ENCODE results near the gene IP6K1.

IP6K1 gene

DNA sequence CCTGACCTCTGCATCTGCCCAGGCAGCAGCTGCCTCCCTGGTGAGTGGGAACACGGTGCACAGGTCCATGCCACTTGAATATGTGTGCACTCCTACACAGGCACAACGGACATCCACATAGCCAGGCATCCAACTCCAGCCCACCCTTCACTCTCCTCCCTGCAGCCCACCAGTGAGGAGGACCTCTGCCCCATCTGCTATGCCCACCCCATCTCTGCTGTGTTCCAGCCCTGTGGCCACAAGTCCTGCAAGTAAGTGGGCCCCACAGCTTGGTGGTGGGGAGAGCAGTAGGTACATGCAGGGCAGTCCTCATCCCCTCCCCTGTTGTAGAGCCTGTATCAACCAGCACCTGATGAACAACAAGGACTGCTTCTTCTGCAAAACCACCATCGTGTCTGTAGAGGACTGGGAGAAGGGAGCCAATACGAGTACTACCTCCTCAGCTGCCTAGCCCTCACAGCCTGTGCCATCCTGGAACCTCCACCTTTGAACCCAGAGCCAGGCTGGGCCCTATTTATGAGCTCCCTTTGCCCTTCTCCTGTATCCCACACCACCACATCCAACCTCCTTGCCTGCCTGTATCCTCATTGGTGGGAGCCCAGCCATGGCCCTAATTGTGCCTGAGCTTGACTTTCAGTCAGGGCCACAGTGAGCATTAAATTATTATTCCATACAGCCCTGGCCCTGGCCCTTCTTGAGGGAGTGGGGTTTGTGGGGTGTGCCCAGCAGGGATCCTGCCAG, 65.3 kb downstream of the IP6K1 start:
- H3K9ac ChIP-seq (ENCODE audit: low read length in 5 of 5), result peak overlapping the region in 1 of 5 donors; percentile 14
- peaks cover 8 to 52% (median 41%) of the 10 kb centered on the region in 5 donors for H3K4me1 ChIP-seq (ENCODE audit: control insufficient read depth in 5 of 5, insufficient read depth in 5 of 5, low read length in 5 of 5)
- peaks cover 0 to 35% (median 31%) of the 10 kb centered on the region in 5 donors for H3K36me3 ChIP-seq (ENCODE audit: control insufficient read depth in 5 of 5, insufficient read depth in 5 of 5, low read length in 5 of 5)
- H3K27me3 ChIP-seq (ENCODE audit: control insufficient read depth in 5 of 5, insufficient read depth in 4 of 5, low read length in 5 of 5), result peaks cover 0 to 2% (median 0%) of the 10 kb centered on the region in 5 donors
- no peak overlapping the region for H3K4me3 ChIP-seq (ENCODE audit: low read depth in 1 of 5, low read length in 5 of 5)
- no peaks in the 10 kb centered on the region for H3K9me3 ChIP-seq (ENCODE audit: control insufficient read depth in 5 of 5, low read length in 5 of 5)
- no peak overlapping the region for H3K27ac ChIP-seq (ENCODE audit: low read depth, low read length)

GRCh38 chr3:49719214-49719884, 67.0 kb downstream of the IP6K1 start, which contains the start of gene AMIGO3:
TSS of gene AMIGO3 (minus strand) at chr3:49719684. CDS start at chr3:49719465, 219 bp downstream.
- peak within 1 kb of the TSS in 3 of 5 donors; percentile 56 to 72 (median 67) for H3K9ac ChIP-seq (ENCODE audit: low read length in 5 of 5)
- peaks cover 0 to 42% (median 36%) of the 10 kb centered on the region in 5 donors for H3K36me3 ChIP-seq (ENCODE audit: control insufficient read depth in 5 of 5, insufficient read depth in 5 of 5, low read length in 5 of 5)
- peaks cover 0 to 2% (median 0%) of the 10 kb centered on the region in 5 donors for H3K27me3 ChIP-seq (ENCODE audit: control insufficient read depth in 5 of 5, insufficient read depth in 4 of 5, low read length in 5 of 5)
- no peaks in the 10 kb centered on the region for H3K9me3 ChIP-seq (ENCODE audit: control insufficient read depth in 5 of 5, low read length in 5 of 5)
- H3K4me3 ChIP-seq (ENCODE audit: low read depth in 1 of 5, low read length in 5 of 5), result peak within 1 kb of the TSS; percentile 38 to 87 (median 85)
- peaks cover 8 to 46% (median 34%) of the 10 kb centered on the region in 5 donors for H3K4me1 ChIP-seq (ENCODE audit: control insufficient read depth in 5 of 5, insufficient read depth in 5 of 5, low read length in 5 of 5)
- no peak within 1 kb of the TSS for H3K27ac ChIP-seq (ENCODE audit: low read depth, low read length)

- Histone ChIP-seq H3K27ac (ENCODE audit: low read depth, low read length) (no peak overlapping the region), H3K27me3 (ENCODE audit: control insufficient read depth in 5 of 5, insufficient read depth in 4 of 5, low read length in 5 of 5) (peaks cover 0 to 2% (median 0%) of the 10 kb centered on the region in 5 donors), H3K9ac (ENCODE audit: low read length in 5 of 5) (peak overlapping the region in 3 of 5 donors; percentile 56 to 72 (median 67)), H3K36me3 (ENCODE audit: control insufficient read depth in 5 of 5, insufficient read depth in 5 of 5, low read length in 5 of 5) (peaks cover 0 to 47% (median 36%) of the 10 kb centered on the region in 5 donors), H3K9me3 (ENCODE audit: control insufficient read depth in 5 of 5, low read length in 5 of 5) (no peaks in the 10 kb centered on the region), H3K4me1 (ENCODE audit: control insufficient read depth in 5 of 5, insufficient read depth in 5 of 5, low read length in 5 of 5) (peaks cover 8 to 43% (median 32%) of the 10 kb centered on the region in 5 donors), H3K4me3 (ENCODE audit: low read depth in 1 of 5, low read length in 5 of 5) (peak overlapping the region in 4 of 5 donors; percentile 65 to 87 (median 85))
Observed at GRCh38 chr3:49718858-49719213, 67.5 kb downstream of the IP6K1 start.

DNA sequence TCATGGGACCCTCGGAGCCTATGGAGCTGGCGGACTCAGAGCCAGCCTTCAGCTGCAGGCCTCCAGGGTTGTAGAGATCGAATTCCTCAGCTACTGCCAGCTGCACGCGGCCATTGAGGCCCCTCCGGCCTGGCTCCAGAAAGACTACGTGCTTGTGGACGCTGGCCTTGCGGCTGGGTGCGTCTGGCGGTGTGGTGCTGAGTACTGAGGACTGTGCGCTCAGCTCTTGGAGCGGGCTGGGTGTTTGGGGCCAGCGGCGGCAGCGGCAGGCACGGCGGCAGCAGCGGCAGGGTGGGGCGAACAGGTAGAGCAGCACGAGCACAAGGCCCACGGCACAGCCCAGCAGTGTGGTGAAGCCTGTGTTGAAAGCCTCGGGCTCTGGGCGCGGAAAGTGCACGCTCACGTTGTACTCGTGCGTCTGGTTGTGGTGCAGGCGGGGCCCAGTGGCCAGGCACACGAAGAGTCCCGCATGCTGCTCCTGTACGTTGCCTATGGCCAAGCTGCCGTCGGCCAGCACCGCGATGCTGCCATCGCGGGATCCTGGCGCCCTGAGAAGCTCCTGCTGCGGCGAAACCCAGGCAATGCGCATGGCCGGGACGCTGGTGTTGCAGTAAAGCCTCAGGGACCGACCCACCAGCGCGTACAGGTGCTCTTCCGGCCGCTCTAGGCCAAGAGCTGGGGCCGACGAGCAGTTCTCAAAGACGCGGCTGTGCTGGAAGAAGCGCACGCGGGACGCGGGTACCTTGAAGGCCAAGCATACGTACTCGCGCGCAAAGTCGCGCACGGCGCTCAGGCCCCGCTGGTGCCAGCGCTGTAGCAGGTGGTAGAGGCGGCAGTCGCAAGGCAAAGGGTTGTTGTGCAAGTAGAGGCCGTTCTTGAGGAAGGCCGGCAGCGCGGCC, 68.1 kb downstream of the IP6K1 start:
- peaks cover 0 to 2% (median 0%) of the 10 kb centered on the region in 5 donors for H3K27me3 ChIP-seq (ENCODE audit: control insufficient read depth in 5 of 5, insufficient read depth in 4 of 5, low read length in 5 of 5)
- H3K9ac ChIP-seq (ENCODE audit: low read length in 5 of 5), result no peak overlapping the region
- H3K36me3 ChIP-seq (ENCODE audit: control insufficient read depth in 5 of 5, insufficient read depth in 5 of 5, low read length in 5 of 5), result peaks cover 0 to 51% (median 36%) of the 10 kb centered on the region in 5 donors
- no peak overlapping the region for H3K27ac ChIP-seq (ENCODE audit: low read depth, low read length)
- peaks cover 7 to 39% (median 28%) of the 10 kb centered on the region in 5 donors for H3K4me1 ChIP-seq (ENCODE audit: control insufficient read depth in 5 of 5, insufficient read depth in 5 of 5, low read length in 5 of 5)
- H3K9me3 ChIP-seq (ENCODE audit: control insufficient read depth in 5 of 5, low read length in 5 of 5), result no peaks in the 10 kb centered on the region
- peak overlapping the region in 2 of 5 donors; percentile 85 to 87 for H3K4me3 ChIP-seq (ENCODE audit: low read depth in 1 of 5, low read length in 5 of 5)

DNA sequence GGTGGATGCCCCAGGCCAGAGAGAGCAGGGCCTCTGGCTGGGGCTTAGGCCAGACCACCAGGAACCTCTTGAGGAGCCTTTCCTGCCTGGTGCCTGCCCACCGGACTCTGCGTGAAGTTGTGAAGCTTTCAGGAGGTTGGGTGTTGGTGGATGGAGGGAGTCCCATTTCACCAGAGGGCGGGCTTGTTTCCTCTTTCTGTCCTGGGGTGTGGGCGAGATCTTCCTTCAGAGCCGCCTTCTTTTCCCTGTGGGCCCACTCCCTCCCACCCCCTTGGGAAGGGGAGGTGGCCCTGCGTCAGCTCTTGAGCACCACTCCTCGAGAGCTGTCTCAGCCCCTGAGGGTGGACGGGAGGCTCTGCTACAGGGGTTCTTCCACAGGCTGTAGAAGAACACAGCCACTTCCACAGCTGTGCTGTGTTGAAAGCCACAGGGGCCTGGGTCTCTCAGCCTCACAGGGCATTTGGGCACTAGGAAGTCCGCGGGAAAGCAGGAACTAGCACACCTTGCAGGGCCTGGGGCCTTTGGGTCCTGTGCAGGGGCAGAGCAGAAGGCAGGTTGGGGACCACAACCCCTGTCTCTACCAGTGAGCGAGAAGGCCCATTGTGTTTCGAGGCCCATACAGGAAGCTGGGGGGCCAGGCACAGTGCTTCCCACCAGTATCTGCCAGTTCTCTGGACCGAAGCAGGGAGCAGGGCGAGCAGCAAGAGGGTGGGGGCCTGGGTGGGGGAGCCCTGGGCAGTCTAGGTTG, 69.0 kb downstream of the IP6K1 start:
- no peaks in the 10 kb centered on the region for H3K9me3 ChIP-seq (ENCODE audit: control insufficient read depth in 5 of 5, low read length in 5 of 5)
- H3K27ac ChIP-seq (ENCODE audit: low read depth, low read length), result no peak overlapping the region
- peaks cover 0 to 2% (median 0%) of the 10 kb centered on the region in 5 donors for H3K27me3 ChIP-seq (ENCODE audit: control insufficient read depth in 5 of 5, insufficient read depth in 4 of 5, low read length in 5 of 5)
- peaks cover 0 to 58% (median 37%) of the 10 kb centered on the region in 5 donors for H3K36me3 ChIP-seq (ENCODE audit: control insufficient read depth in 5 of 5, insufficient read depth in 5 of 5, low read length in 5 of 5)
- H3K9ac ChIP-seq (ENCODE audit: low read length in 5 of 5), result no peak overlapping the region
- H3K4me1 ChIP-seq (ENCODE audit: control insufficient read depth in 5 of 5, insufficient read depth in 5 of 5, low read length in 5 of 5), result peaks cover 0 to 30% (median 20%) of the 10 kb centered on the region in 5 donors
- H3K4me3 ChIP-seq (ENCODE audit: low read depth in 1 of 5, low read length in 5 of 5), result no peak overlapping the region

GRCh38 chr3:49716691-49717210, 69.6 kb downstream of the IP6K1 start:
- H3K9ac ChIP-seq (ENCODE audit: low read length in 5 of 5), result no peak overlapping the region
- peaks cover 0 to 28% (median 19%) of the 10 kb centered on the region in 5 donors for H3K4me1 ChIP-seq (ENCODE audit: control insufficient read depth in 5 of 5, insufficient read depth in 5 of 5, low read length in 5 of 5)
- no peaks in the 10 kb centered on the region for H3K9me3 ChIP-seq (ENCODE audit: control insufficient read depth in 5 of 5, low read length in 5 of 5)
- peaks cover 0 to 2% (median 0%) of the 10 kb centered on the region in 5 donors for H3K27me3 ChIP-seq (ENCODE audit: control insufficient read depth in 5 of 5, insufficient read depth in 4 of 5, low read length in 5 of 5)
- H3K27ac ChIP-seq (ENCODE audit: low read depth, low read length), result no peak overlapping the region
- peaks cover 0 to 59% (median 34%) of the 10 kb centered on the region in 5 donors for H3K36me3 ChIP-seq (ENCODE audit: control insufficient read depth in 5 of 5, insufficient read depth in 5 of 5, low read length in 5 of 5)
- H3K4me3 ChIP-seq (ENCODE audit: low read depth in 1 of 5, low read length in 5 of 5), result no peak overlapping the region

GRCh38 chr3:49716169-49716568, 70.2 kb downstream of the IP6K1 start:
- Histone ChIP-seq H3K36me3 (ENCODE audit: control insufficient read depth in 5 of 5, insufficient read depth in 5 of 5, low read length in 5 of 5) (peaks cover 0 to 59% (median 32%) of the 10 kb centered on the region in 5 donors), H3K4me3 (ENCODE audit: low read depth in 1 of 5, low read length in 5 of 5) (no peak overlapping the region), H3K9ac (ENCODE audit: low read length in 5 of 5) (no peak overlapping the region)

DNA sequence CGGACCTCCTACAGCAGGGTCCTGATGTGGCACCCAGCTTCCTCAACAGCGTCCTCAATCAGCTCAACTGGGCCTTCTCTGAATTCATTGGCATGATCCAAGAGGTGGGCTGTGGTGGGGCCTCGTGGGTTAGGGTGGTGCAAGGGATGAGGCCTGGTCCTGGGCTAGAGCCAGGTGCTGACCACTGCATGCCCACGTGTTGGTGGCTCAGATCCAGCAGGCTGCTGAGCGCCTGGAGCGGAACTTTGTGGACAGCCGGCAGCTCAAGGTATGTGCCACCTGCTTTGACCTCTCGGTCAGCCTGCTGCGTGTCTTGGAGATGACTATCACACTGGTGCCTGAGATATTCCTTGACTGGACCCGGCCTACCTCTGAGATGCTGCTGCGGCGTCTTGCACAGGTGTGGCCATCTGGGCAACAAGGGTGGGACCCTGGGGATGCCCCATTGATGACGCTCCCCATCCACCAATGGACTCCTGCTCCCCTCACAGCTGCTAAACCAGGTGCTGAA, 70.7 kb downstream of the IP6K1 start:
- Histone ChIP-seq H3K27me3 (ENCODE audit: control insufficient read depth in 5 of 5, insufficient read depth in 4 of 5, low read length in 5 of 5) (peaks cover 0 to 2% (median 0%) of the 10 kb centered on the region in 5 donors), H3K27ac (ENCODE audit: low read depth, low read length) (no peak overlapping the region), H3K4me1 (ENCODE audit: control insufficient read depth in 5 of 5, insufficient read depth in 5 of 5, low read length in 5 of 5) (peaks cover 0 to 28% (median 19%) of the 10 kb centered on the region in 5 donors), H3K9ac (ENCODE audit: low read length in 5 of 5) (no peak overlapping the region), H3K9me3 (ENCODE audit: control insufficient read depth in 5 of 5, low read length in 5 of 5) (no peaks in the 10 kb centered on the region), H3K36me3 (ENCODE audit: control insufficient read depth in 5 of 5, insufficient read depth in 5 of 5, low read length in 5 of 5) (peaks cover 0 to 56% (median 31%) of the 10 kb centered on the region in 5 donors), H3K4me3 (ENCODE audit: low read depth in 1 of 5, low read length in 5 of 5) (no peak overlapping the region)

More at GRCh38 chr3:49716169-49716568, 70.2 kb downstream of the IP6K1 start:
- peaks cover 0 to 28% (median 19%) of the 10 kb centered on the region in 5 donors for H3K4me1 ChIP-seq (ENCODE audit: control insufficient read depth in 5 of 5, insufficient read depth in 5 of 5, low read length in 5 of 5)
- no peaks in the 10 kb centered on the region for H3K9me3 ChIP-seq (ENCODE audit: control insufficient read depth in 5 of 5, low read length in 5 of 5)
- peaks cover 0 to 2% (median 0%) of the 10 kb centered on the region in 5 donors for H3K27me3 ChIP-seq (ENCODE audit: control insufficient read depth in 5 of 5, insufficient read depth in 4 of 5, low read length in 5 of 5)
- H3K27ac ChIP-seq (ENCODE audit: low read depth, low read length), result no peak overlapping the region

Measured in subcutaneous abdominal adipose tissue (tissue), 5 donors.